Upper lobe of left lung (tissue), 4 donors: ENCODE results near the gene SLC26A9.

Experiments used
- POLR2A ChIP-seq, 4 donors: fragments of 450-650 bp; IDR thresholded peaks; one replicate each; pipeline ENCODE4 v1.5.1; 2016 to 2017; ENCODE audit warnings: antibody characterized with exemption in 4 of 4, mild to moderate bottlenecking in 2 of 4
- TF ChIP-seq, protein P1 (sequence below), 6 experiments: fragments of 450-650 bp in 4 of 6; fragments of 200-600 bp in 2 of 6; sonication (generic) in 2 of 6; IDR thresholded peaks; one replicate each; pipeline ENCODE4 v1.5.1; 2016 to 2019; ENCODE audit warnings: antibody characterized with exemption in 6 of 6

GRCh38 chr1:205962821-205963221 is 19.6 kb upstream of the SLC26A9 start:
- no peak for TF ChIP-seq POLR2A (IDR thresholded peaks at IDR 0.05)
- TF ChIP-seq, protein P1, sequence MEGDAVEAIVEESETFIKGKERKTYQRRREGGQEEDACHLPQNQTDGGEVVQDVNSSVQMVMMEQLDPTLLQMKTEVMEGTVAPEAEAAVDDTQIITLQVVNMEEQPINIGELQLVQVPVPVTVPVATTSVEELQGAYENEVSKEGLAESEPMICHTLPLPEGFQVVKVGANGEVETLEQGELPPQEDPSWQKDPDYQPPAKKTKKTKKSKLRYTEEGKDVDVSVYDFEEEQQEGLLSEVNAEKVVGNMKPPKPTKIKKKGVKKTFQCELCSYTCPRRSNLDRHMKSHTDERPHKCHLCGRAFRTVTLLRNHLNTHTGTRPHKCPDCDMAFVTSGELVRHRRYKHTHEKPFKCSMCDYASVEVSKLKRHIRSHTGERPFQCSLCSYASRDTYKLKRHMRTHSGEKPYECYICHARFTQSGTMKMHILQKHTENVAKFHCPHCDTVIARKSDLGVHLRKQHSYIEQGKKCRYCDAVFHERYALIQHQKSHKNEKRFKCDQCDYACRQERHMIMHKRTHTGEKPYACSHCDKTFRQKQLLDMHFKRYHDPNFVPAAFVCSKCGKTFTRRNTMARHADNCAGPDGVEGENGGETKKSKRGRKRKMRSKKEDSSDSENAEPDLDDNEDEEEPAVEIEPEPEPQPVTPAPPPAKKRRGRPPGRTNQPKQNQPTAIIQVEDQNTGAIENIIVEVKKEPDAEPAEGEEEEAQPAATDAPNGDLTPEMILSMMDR (IDR thresholded peaks at IDR 0.05): no peak
